Pancreas (tissue), 10 donors: ENCODE measurements around the gene JPH3. TPM values are rescaled to one million over a fixed set of nuclear protein-coding genes. Genes with fewer than 3 reads are reported as not detected.

Experiments used
- ATAC-seq, 4 donors: fragments of 200-7000 bp; cut with Tn5 transposase; one replicate each; pipeline versions ENCODE4 v1.8.0 to v1.9.1; 2020; ENCODE audit warnings: mild to moderate bottlenecking in 4 of 4, moderate library complexity in 4 of 4
- DNase-seq, 6 donors: peaks; one replicate each; pipeline ENCODE4 v3.0.0-alpha.2; 2020
- FAIRE-seq: peaks from 2 replicates; lab custom pipeline; 2012; peaks lifted over from hg19 to GRCh38; lab: Jason Lieb, UNC
- H3K27ac ChIP-seq, 4 donors: fragments of 200-600 bp; sonication (generic); 1 replicate in 3 of 4; 2 replicates in 1 of 4; pipeline versions ENCODE4 v1.5.0 to v1.8.0; 2020
- H3K27me3 ChIP-seq, 4 donors: fragments of 200-600 bp; one replicate each; pipeline ENCODE4 v1.8.0; 2021
- H3K36me3 ChIP-seq, 3 donors: fragments of 200-600 bp; sonication (generic) in 1 of 3; one replicate each; pipeline versions ENCODE4 v1.5.0 to v1.8.0; 2020 to 2021
- H3K4me1 ChIP-seq, 3 donors: fragments of 200-600 bp; one replicate each; pipeline ENCODE4 v1.8.0; 2021
- H3K4me3 ChIP-seq, 4 donors: fragments of 200-600 bp; sonication (generic) in 2 of 4; one replicate each; pipeline versions ENCODE4 v1.5.0 to v1.8.0; 2020 to 2021
- H3K9me3 ChIP-seq, 4 donors: fragments of 200-600 bp; one replicate each; pipeline ENCODE4 v1.8.0; 2021
- WGBS, 2 donors: extraction: QIAGEN DNeasy Blood & Tissue Kit; methylation state at CpG; one replicate each; pipeline ENCODE4 v1.1.7; 2013; 5-methylcytosine and 5-hydroxymethylcytosine counted together
- intact Hi-C, 3 donors: fragments of 100-400 bp; cut with DNase I; formaldehyde crosslinking; loops; one replicate each; pipeline versions ENCODE4 v1.11.1 to v1.14.2; 2022
- polyA plus RNA-seq, 2 donors: library from polyadenylated mRNA; stranded (reverse); fragments of 200-250 nt; gene quantifications; one replicate each; pipeline ENCODE4 v1.2.3, GENCODE V29; 2013
- total RNA-seq, 6 donors: library from RNA; stranded (reverse); fragmentation: NEBNext Ultra II Directional in 4 of 6; extraction: Animal tissue kit (Norgen Biotek cat#: 25700) in 4 of 6; gene quantifications; one replicate each; pipeline versions ENCODE4 v1.2.1 to v1.2.4, GENCODE V29; 2021 to 2023
- TF ChIP-seq, protein P1 (sequence below), 4 donors: fragments of 200-600 bp; sonication (generic) in 3 of 4; IDR thresholded peaks; one replicate each; pipeline versions ENCODE4 v1.5.0 to v1.8.0; 2021; ENCODE audit warnings: antibody characterized with exemption in 4 of 4
- donor health status: healthy with polysubstance abuse.
- donor health status: DM: no; HTN: no; CAD: no; lungs with moderate emphysema.
- donor health status: DM: no; HTN: no; CAD: no.
- donor health status: control.
- donor health status: control.
- donor health status: Bipolar disorder and iron deficiency.
- donor health status: DM: yes; HTN: yes; CAD: no.
- donor health status: DM: no; HTN: no; CAD: no.
- donor health status: DM: no; HTN: no; CAD: no.
- donor health status: DM: yes; HTN: yes; CAD: no.

The JPH3 gene
- total and polyA plus RNA-seq, 8 donors, result 0.09 to 1.9 (median 0.41) TPM

DNA sequence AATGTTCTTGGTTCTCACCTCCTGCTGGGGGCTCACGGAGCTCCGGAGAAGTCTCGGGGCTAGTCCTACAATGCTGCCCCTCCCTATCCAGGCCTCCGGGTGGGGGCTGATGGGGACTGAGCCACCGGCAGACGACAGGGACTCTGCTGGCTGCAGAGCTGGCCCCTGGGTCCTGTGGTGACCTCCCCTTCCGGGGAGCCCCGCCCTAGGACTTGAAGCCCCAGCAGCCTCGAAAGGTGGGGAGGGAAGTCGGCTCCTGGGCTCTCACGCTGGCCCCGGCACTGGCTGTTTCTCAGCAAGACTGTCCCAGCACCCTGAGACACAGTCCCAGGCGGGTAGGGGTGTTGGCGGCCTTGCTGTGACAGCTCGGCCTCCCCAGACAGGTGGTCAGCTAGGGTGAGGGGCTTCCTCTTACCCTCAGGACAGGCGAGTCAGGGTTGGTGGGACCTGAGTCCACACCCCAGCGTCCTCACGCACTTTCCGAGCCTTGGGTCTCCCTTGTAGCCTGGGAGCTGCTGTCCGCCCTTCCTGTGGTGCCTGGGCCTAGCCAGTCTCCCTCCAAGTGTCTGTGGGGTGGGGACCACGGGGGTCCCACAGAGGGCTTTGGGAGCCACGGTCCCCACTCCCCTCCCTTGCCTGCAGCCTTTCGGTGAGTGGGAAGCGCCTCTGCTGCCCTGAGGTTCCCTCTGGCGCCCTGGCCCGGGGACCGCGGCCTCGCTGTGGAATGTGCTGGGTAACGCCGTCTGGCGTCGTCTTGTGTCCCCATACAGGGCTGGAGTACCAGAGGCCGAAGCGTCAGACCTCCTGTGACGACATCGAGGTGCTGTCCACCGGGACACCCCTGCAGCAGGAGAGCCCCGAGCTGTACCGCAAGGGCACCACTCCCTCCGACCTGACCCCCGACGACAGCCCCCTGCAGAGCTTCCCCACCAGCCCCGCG, 86.8 kb downstream of the JPH3 start:
- intact Hi-C loops, result no loop called here
- H3K27ac ChIP-seq, result no peak overlapping the region
- no peaks in the 10 kb centered on the region for H3K36me3 ChIP-seq
- no peaks in the 10 kb centered on the region for H3K4me1 ChIP-seq
- TF ChIP-seq, protein P1, sequence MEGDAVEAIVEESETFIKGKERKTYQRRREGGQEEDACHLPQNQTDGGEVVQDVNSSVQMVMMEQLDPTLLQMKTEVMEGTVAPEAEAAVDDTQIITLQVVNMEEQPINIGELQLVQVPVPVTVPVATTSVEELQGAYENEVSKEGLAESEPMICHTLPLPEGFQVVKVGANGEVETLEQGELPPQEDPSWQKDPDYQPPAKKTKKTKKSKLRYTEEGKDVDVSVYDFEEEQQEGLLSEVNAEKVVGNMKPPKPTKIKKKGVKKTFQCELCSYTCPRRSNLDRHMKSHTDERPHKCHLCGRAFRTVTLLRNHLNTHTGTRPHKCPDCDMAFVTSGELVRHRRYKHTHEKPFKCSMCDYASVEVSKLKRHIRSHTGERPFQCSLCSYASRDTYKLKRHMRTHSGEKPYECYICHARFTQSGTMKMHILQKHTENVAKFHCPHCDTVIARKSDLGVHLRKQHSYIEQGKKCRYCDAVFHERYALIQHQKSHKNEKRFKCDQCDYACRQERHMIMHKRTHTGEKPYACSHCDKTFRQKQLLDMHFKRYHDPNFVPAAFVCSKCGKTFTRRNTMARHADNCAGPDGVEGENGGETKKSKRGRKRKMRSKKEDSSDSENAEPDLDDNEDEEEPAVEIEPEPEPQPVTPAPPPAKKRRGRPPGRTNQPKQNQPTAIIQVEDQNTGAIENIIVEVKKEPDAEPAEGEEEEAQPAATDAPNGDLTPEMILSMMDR (IDR thresholded peaks at IDR 0.05), result no peak
- H3K4me3 ChIP-seq, result no peak overlapping the region
- DNase-seq, result no peak
- H3K9me3 ChIP-seq, result no peaks in the 10 kb centered on the region
- no peak for ATAC-seq
- H3K27me3 ChIP-seq, result no peaks in the 10 kb centered on the region
- 73 to 85% methylated on average over 40 to 45 of the region's 45 CpGs for WGBS, 2 donors
- FAIRE-seq, result no peak

DNA sequence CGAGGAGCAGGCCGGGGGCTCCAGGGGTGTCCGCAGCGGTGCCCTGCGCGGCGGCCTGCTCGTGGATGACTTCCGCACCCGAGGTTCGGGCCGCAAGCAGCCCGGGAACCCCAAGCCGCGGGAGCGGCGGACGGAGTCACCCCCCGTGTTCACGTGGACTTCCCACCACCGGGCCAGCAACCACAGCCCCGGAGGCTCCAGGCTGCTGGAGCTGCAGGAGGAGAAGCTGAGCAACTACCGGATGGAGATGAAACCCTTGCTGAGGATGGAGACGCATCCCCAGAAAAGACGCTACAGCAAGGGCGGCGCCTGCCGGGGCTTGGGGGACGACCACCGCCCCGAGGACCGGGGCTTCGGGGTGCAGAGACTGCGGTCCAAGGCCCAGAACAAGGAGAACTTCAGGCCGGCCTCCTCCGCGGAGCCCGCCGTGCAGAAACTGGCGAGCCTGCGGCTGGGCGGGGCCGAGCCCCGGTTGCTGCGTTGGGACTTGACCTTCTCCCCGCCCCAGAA, 87.7 kb downstream of the JPH3 start:
- Histone ChIP-seq H3K36me3 (no peaks in the 10 kb centered on the region), H3K4me1 (no peaks in the 10 kb centered on the region), H3K4me3 (no peak overlapping the region), H3K9me3 (no peaks in the 10 kb centered on the region), H3K27me3 (no peaks in the 10 kb centered on the region), H3K27ac (no peak overlapping the region)
- DNase-seq, result no peak
- intact Hi-C loops, result no loop called here
- TF ChIP-seq, protein P1 (IDR thresholded peaks at IDR 0.05), result no peak
- 84 to 90% methylated on average over 39 to 46 of the region's 46 CpGs for WGBS, 2 donors
- ATAC-seq, result no peak
- no peak for FAIRE-seq

DNA sequence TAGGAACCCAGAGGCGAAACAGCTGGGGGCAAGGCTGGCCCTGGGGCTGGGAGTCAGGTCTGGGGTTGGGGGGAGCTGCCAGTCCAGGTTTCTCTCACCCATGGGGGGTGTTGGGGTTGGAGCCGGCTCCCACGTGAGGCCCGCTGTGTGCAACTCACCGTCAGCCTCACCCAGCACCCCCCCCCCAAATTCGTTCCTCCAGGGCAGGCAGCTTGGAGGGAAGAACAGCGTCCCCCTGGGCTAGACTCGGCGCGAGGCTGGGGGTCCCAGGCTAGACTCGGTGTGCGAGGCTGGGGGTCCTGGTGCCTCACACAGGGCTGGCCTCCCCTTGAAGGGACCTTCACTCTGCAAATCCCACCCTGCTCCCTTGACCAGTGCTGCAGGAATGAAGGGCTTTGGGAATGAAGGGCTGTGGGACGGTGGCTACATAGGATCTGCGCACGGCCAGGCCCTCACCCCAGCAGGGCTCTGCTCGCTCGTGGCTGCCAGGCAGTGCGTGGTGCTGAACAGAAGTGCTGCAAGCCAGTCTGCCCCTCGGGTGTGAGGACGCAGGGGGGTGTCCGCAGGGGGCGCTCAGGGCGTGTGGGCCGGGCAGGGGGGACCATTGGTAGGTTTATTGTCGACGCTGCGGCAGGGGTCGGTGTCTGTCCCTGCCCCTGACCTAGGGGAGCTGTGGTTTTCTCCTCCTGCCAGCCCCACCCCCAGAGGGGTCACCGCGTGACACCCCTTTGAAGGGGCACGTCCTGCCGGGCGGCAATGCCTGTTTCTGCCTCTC, 88.8 kb downstream of the JPH3 start:
- TF ChIP-seq, protein P1 (IDR thresholded peaks at IDR 0.05), result no peak
- no peak for ATAC-seq
- Histone ChIP-seq H3K4me3 (no peak overlapping the region), H3K4me1 (no peaks in the 10 kb centered on the region), H3K36me3 (peaks cover 0 to 8% (median 0%) of the 10 kb centered on the region in 3 donors), H3K27me3 (no peaks in the 10 kb centered on the region), H3K27ac (no peak overlapping the region), H3K9me3 (no peaks in the 10 kb centered on the region)
- DNase-seq, result no peak
- intact Hi-C loops, result no loop called here
- FAIRE-seq, result no peak
- WGBS, 2 donors, result 50 to 61% methylated on average over 33 of the region's 33 CpGs

DNA sequence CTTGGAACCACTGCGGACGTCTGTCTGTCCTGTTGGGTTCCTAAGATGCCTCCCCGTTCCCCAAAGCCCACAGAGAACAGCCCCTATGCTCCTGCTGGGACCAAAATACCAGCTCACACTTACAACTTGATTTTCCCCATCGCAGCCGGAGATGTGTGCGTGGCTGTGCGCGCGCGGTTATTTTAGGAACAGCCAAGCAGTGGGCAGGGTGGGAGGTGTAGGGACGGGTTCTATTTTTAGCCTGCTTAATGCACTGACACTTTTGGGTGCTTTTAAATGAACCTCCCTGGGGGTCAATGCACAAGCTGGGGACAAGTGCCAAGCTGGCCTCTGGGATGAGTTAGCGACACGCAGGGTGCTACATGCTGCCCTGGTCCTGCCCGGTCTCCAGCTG, 89.4 kb downstream of the JPH3 start:
- WGBS, 2 donors, result 55 to 59% methylated on average over 14 of the region's 14 CpGs

More for the DNA sequence above, 89.4 kb downstream of the JPH3 start:
- ATAC-seq, result no peak
- FAIRE-seq, result no peak
- no peak overlapping the region for H3K4me3 ChIP-seq
- peaks cover 0 to 10% (median 0%) of the 10 kb centered on the region in 3 donors for H3K36me3 ChIP-seq
- H3K9me3 ChIP-seq, result no peaks in the 10 kb centered on the region
- intact Hi-C loops, result no loop called here
- DNase-seq, result no peak
- no peaks in the 10 kb centered on the region for H3K4me1 ChIP-seq
- TF ChIP-seq, protein P1 (IDR thresholded peaks at IDR 0.05), result no peak
- no peak overlapping the region for H3K27ac ChIP-seq
- H3K27me3 ChIP-seq, result no peaks in the 10 kb centered on the region
